ENCODE data around the gene STAT6.

- TF ChIP-seq GATA2 (IDR thresholded peaks at IDR 0.05; ENCODE audit: insufficient read depth, insufficient read length, low read depth, low read length): no peak
- TF ChIP-seq EZH2 (IDR thresholded peaks at IDR 0.05; ENCODE audit: borderline replicate concordance, low read depth, low read length, severe bottlenecking): no peak
- TF ChIP-seq CTCF (IDR thresholded peaks at IDR 0.05; ENCODE audit: extremely low read depth in 1 of 2, insufficient read depth in 1 of 2, low read depth in 1 of 2, low read length in 2 of 2): no peak
Observed at GRCh38 chr12:57143454-57143853, 32.3 kb upstream of the STAT6 start.

Measured in endothelial cell of umbilical vein (primary cell).